ENCODE results near the gene CFAP298.
"Not testable (repeated sequence)": the region's sequence is repeated elsewhere in the genome, so short reads cannot be mapped to it uniquely, and the experiment has no call there.

DNA sequence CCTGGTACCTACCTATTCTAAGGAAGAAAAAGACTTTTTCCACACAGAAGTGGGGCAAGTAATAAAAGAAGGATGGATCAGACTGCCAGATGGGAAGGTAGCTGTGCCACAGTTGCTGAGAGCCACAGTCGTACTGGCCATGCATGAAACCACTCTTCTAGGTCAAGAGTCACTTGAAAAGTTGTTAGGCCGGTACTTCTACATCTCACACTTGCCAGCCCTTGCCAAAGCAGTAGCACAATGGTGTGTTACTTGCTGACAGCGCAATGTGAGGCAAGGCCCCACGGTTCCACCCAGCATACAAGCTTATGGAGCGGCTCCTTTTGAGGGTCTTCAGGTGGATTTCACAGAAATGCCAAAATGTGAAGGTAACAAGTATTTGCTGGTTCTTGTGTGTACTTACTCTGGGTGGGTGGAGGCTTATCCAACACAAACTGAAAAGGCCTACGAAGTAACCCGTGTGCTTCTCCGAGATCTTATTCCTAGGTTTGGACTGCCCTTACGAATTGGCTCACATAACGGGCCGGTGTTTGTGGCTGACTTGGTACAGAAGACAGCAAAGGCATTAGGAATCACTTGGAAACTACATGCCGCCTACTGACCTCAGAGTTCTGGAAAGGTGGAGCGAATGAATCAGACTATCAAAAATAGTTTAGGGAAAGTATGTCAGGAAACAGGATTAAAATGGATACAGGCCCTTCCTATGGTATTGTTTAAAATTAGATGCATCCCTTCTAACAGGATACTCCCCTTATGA is 49.0 kb upstream of the CFAP298 start:
- TF ChIP-seq, protein P1, sequence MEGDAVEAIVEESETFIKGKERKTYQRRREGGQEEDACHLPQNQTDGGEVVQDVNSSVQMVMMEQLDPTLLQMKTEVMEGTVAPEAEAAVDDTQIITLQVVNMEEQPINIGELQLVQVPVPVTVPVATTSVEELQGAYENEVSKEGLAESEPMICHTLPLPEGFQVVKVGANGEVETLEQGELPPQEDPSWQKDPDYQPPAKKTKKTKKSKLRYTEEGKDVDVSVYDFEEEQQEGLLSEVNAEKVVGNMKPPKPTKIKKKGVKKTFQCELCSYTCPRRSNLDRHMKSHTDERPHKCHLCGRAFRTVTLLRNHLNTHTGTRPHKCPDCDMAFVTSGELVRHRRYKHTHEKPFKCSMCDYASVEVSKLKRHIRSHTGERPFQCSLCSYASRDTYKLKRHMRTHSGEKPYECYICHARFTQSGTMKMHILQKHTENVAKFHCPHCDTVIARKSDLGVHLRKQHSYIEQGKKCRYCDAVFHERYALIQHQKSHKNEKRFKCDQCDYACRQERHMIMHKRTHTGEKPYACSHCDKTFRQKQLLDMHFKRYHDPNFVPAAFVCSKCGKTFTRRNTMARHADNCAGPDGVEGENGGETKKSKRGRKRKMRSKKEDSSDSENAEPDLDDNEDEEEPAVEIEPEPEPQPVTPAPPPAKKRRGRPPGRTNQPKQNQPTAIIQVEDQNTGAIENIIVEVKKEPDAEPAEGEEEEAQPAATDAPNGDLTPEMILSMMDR (IDR thresholded peaks at IDR 0.05) = not testable (repeated sequence)
- TF ChIP-seq EP300 (IDR thresholded peaks at IDR 0.05) = not testable (repeated sequence)
